GM04504 (cell line): ENCODE results near the gene PHF21A.
A peak's percentile ranks its signal among the peaks of the same experiment; 100 is the strongest.
"Not testable (repeated sequence)": the region's sequence is repeated elsewhere in the genome, so short reads cannot be mapped to it uniquely, and the experiment has no call there.

Source experiments
- DNase-seq: peaks from one replicate; pipeline ENCODE4 v3.0.0-alpha.2; 2012; ENCODE audit warnings: low read depth

Gene PHF21A

DNA sequence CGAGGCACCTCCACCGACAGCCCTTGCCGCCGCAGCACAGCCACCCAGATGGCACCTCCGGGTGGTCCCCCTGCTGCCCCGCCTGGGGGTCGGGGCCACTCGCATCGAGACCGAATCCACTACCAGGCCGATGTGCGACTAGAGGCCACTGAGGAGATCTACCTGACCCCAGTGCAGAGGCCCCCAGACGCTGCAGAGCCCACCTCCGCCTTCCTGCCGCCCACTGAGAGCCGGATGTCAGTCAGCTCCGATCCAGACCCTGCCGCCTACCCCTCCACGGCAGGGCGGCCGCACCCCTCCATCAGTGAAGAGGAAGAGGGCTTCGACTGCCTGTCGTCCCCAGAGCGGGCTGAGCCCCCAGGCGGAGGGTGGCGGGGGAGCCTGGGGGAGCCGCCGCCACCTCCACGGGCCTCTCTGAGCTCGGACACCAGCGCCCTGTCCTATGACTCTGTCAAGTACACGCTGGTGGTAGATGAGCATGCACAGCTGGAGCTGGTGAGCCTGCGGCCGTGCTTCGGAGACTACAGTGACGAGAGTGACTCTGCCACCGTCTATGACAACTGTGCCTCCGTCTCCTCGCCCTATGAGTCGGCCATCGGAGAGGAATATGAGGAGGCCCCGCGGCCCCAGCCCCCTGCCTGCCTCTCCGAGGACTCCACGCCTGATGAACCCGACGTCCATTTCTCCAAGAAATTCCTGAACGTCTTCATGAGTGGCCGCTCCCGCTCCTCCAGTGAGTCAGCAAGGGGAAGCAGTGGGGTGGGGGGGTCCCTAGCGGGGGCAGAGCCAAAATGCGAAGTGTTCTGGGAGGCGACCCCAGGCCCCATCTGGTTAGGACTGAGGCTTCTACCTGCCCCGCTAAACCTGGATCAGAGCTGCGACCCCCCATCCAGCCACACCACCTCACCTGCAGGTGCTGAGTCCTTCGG is 218.5 kb downstream of the PHF21A start:
- DNase-seq: no peak

DNA sequence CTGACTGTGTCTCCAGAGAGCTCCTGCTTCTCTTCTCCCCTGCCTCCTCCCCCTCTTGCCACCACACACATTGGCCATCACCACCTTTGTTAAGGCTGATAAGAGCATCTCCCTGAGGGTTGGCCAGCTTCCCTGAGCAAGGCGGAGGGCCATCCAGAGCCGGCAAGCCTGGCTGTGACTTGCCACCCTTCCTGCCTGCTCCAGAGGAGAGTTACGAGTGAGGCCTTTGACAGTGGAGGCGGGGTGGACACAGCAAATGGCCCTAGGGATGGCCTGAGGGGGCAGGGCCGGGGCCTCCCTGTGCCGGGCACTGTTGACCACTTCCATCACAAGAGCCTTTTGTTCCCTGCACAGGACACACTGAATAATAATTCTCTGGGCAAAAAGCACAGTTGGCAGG is 219.6 kb downstream of the PHF21A start:
- DNase-seq: no peak

DNA sequence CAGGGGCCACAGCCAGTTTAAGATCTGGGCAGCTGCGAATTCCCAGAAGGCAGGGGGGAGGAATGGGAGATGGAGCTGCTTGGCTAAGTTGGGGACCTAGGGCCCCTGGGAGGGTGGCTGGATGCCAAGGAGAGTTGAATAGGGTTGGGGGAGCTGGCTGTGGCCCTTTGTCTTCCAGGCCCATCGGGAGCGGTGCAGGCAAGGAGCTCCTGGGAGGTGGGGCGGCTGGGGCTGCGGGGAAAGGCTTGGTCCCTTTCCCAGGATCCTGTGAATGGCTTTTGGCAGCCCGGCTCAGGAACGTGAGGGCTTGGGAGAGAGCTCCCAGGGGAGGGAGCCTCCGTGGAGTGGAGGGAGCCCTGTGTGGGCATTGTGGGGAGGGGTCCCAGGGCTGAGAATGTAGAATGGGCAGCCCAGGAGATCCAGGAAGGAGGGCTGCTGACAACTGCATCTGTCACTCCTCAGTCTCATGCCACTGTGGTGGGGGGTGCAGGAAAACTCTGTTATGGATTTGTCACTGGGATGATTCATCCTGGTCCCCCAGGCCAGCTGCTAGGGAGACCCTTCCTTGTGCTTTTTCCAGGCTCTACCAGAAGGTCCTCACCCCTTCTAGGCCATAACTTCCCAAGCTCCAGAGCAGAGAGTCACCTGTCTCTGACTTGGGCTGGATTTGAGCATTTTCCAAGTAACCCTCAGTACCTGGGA is 220.2 kb downstream of the PHF21A start:
- no peak for DNase-seq

DNA sequence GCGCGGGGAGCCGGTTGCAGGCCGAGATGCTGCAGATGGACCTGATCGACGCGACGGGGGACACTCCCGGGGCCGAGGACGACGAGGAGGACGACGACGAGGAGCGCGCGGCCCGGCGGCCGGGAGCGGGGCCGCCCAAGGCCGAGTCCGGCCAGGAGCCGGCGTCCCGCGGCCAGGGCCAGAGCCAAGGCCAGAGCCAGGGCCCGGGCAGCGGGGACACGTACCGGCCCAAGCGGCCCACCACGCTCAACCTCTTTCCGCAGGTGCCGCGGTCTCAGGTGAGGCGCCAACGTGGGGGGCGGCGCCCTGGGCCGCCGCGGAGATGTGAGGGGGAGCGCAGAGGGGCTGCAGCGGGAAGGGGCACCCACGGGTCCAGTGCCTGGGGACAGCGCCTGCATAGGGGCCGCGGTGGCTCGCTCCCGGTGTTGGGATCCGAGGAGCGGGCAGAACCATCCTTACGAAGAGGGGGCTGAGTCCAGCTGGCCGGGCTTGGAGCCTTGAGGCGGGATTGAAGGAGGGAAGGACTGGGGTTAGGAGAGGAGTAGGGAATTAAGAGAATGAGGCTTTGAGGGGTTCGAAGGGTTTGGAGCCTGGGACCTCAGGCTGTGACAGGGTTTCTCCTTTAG is 221.0 kb downstream of the PHF21A start:
- DNase-seq: not testable (repeated sequence)

DNA sequence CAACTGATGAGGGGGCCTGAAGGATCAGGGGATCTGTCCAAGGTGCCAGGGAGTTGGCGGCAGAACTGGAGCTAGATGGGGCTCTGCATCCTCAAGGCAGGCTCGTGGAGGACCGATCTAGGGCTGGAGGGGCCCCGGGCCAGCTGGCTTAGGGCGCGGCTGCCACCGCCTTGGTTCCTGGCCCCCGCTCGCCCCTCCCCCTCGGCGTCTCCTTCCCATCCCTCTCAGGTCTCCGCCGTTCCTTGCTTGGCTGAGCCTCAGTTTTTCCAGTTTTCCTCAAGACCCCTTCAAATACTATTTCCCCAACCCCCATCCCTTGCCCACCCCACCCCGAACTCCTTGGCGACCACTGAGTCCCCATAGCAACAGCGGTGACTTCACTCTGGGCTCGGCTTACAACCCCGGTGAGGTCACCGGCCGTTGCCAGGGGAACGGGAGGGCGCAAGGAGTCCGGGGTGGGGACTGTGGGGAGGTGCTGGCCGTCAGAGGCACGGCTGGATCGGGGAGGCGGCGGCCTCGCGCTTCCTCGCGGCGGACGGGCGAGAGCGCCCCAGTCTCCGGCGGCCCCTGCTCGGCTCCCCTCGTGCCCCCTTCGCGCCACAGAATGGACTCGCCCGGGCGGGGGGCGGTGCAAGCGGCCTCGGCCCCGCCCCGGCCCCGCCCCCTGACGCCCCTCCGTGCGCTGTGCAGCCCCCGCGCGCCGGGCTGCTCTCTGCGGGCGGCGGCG is 221.6 kb downstream of the PHF21A start:
- DNase-seq: peak; percentile 70

DNA sequence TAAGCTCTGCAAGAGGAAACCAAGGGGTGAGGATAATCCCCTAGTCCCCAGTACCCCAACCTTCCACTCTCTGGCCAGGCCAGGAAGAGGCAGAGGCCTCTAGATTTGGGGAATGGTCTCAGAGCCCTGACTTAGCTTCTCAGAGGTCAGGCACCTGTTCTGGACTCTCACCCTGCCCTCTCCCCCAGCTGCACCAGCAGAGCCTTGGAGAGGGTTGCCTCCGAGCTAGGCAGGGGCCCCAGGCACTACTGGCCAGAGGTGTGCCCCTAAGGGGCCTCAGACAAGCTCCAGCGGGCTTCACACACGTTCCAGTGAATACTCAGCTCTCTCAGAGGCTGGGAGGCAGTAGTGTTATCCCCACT is 222.2 kb downstream of the PHF21A start:
- no peak for DNase-seq

DNA sequence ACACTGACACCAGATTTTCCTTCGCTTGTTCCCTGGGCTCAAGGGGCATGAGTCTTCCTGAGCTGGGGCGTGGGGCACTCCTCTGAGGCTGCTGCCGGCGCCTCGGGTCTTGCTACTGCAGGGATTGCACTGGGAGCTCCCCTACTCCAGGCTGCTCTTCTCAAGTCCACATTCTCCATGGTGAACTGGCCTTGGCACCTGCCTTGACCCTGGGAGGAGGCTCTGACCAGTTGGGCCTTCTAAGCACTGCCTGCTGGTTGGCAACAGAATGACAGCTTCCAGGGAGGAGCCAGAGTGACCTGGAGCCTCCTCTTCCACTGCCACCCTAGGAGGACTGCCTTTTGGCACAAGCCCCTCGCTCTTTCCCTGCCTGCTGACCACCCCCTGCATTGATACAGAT is 223.7 kb downstream of the PHF21A start:
- no peak for DNase-seq

DNA sequence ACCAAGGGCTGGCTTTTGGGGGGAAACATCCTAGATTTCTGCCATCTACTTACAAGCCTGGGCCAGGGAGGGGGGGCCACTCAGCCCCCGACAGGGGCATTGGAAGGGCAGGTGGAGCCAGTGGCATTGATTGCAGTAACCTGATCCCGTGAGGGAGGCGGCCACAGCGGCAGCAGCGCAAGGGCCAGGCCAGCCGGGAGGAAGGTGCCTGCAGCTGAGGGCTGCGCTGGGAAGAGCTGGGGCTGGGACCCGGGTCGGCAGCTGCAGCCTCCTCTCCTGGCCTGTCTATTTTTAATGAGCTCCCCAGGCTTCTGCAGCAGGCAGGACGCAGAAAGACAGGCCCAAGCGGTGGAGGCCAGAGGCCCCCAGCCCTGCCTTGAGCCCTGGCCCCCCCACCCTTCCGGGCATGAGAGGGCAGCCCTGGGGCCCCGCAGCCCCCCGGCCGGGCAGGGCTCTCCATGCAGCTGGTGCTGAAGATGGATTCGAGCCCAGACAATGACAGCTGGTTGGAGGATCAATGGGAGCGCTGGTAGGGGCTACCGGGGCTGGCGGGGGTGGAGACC is 224.8 kb downstream of the PHF21A start:
- no peak for DNase-seq

DNA sequence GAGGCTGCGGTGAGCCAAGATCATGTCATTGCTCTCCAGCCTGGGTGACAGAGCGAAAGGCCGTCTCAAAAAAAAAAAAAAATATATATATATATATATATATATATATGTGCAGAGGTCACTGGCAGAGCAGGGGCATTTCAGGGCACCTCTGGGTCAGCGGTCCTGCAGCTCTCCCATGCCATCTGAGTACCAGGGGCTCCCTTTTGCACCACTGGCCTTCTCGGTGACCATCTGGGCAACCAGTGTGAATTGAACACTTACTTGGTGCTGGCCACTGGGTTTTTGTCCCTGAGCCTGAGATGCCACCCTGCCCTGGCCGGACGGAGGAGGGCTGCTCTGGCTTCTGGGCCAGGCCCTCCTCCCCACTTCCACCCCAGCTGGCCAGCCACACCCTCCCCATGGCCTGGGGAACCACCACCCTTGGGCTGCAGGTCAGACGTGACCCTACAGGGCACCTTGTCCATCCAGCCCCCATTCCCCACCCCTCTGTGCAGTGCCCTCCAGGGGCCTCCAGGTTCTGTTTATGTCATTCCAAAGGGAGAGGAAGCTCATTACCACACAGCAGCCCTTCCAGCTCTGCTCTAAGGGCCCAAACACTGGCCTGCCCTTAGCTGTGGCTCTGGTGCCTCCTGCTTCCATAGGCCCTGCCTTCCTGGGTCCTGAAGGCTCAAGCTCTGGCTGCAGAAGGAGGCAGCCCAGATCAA is 225.5 kb downstream of the PHF21A start:
- DNase-seq: no peak

DNA sequence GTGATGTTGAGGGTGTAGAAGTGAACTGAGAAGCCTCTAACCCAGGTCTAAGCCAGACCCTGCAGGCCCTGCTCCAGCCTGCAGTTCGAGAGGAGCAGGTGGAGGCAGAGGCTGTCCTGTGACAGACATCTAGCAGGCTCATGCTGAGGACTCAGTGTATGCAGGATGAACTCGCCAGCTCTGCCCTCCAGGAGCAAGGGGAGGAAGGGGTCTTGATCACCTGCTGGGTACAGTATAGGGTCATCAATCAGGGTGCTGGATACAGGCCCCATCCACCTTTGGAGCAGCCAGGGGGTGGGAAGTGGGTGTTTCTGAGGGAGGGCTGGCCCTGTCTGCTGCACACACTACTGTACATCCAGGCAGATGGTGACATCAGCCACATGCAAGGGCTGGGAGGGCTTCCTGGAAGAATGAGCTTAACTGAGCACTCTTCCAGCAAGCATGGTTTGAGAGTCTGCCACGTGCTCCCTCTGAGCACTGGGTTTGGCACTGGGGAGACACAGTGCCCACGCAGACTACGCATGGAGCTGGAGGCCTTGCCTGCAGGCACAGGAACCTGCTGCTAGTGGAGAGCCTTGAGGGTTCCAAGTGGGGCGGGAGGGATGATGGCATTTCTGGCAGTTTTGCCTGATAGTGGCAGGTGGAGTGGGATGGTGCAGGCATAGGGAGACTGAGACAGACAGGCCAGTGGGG is 226.6 kb downstream of the PHF21A start:
- DNase-seq: no peak

DNA sequence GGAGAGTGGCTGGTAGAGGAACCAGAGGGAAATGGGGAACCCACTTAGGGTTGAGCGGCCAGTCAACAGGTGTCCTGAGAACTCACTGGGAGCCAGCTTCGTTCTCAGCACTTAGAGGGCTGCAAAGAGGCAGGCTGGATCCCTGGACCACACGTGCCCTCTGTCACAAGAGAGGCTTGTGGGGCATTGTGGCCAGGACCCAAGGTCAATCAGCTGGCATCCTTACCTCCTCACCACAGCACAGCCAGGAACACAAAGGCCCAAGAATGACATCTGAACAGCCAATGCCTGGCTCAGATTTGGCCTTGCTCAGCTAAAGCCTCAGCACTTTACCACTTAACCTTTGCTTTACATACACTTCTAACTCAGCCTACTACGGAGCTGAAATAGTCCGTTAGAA is 228.4 kb downstream of the PHF21A start:
- DNase-seq: no peak

DNA sequence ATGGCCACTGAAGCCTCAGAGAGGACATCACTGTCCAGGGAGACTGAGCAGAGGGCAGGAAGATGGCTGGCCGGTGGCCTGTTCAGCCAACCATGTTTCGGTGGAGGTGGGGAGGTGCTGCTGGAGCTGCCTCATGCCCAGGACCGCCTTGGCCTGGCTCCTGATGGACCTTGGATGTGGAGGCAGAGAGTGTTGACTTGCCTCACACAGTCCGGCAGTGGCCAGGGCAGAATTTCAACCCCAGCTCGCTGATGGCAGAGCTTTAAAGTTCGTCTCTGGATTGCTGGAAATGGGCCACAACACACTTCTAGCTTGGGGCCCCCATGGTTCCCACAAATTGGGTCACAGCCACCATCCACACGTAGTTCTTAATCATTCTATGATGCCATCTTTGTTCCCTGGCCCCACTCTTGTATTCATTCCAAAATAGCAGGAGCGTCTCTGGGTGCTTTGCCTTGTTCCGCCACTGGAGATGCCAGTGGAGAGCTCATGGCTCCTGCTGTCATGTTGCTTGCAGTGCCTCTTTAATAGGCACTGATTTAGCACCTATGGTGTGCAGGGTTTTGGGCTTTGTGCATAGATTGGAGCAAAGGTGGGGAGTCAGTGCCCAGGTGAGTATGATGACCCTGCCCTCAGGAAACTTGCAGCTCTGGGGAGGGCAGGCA is 230.2 kb downstream of the PHF21A start:
- DNase-seq: no peak

DNA sequence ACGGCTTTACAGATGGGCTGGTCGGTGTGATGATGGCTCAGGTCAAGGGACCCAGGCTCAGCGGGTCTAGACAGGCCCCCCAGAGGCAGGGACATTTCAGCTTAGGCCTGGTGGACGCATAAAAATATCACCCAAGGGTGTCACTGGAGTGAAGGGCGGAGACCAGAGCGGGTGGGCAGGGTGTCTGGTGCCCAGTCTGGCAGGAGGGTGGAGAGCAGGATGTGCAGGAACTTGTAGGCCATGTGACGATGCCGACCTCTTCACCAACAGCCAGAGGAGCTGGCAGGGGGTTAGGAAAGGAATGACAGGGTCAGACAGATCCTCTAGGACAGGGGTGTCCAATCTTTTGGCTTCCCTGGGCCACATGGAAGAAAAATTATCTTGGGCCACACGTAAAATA is 231.3 kb downstream of the PHF21A start:
- no peak for DNase-seq

DNA sequence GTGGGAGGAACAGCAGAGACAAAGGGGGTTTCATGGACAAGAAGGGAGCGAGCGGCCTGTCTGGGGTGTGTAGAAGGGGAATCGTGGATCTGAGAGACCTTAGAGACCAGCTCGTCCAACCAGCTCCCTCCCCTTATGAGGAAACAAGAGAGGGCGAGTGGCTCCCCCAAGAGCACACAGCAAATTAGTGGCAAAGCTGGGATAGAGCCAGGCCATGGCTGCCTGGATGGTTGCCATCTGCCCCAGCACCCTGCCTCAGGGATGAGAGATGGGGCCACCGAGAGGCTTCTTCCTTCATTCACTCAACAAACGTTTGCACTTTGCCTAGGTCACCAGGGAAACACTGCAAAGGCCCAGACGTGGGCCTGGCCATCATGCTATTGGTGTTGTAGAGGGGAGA is 231.7 kb downstream of the PHF21A start:
- no peak for DNase-seq

DNA sequence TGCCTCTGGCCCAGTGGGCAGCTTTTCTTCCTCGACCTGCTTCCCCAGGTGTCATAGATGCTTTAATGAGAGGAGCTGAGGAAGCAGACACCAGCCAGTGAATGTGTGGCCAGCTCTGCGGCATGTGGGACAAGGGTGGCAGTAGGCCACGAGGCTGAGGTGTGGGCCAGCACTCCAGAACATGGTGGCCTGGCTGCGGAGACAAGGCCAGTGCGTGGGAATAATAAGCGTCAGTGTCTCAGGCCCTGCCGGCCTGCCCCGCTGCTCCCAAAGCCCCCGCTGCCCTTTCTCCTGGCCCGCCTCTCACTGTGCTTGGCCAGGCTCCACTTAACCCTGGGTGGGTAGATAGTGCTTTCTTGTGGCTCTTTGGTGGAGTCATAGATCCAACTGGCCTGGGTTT is 233.7 kb downstream of the PHF21A start:
- DNase-seq: no peak

DNA sequence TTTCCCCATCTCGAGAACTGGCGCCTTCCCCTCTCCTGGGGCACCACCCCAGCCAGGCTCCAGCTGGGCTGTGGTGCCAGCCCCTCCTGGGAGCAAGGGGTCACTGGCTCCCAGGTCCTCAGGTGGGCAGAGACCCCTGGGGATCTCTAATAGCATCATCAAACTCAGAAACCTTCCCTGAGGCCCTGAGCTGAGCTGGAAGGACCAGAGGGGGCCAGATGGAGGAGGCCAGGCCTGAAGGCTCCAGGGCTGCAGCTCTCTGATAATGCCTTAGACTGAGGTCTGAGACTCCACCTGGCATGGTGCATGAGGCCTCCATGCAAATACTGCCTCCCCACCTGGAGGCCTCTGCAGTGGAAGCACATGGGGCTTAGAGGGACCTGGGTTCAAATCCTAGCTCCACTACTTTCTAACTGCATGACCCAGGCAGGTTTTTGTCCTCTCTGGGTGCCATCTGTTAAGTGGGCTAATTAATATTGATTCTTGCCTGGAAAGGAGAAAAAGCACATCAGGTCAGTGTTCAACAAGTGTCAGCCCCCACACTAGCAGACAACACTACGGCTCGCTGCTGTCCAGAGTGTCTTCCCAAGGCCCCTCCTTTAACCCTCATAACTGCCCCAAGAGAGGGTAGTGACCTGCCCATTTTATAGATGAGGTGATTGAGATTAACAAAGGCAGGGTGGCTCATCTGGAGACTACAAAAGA is 234.3 kb downstream of the PHF21A start:
- DNase-seq: no peak

DNA sequence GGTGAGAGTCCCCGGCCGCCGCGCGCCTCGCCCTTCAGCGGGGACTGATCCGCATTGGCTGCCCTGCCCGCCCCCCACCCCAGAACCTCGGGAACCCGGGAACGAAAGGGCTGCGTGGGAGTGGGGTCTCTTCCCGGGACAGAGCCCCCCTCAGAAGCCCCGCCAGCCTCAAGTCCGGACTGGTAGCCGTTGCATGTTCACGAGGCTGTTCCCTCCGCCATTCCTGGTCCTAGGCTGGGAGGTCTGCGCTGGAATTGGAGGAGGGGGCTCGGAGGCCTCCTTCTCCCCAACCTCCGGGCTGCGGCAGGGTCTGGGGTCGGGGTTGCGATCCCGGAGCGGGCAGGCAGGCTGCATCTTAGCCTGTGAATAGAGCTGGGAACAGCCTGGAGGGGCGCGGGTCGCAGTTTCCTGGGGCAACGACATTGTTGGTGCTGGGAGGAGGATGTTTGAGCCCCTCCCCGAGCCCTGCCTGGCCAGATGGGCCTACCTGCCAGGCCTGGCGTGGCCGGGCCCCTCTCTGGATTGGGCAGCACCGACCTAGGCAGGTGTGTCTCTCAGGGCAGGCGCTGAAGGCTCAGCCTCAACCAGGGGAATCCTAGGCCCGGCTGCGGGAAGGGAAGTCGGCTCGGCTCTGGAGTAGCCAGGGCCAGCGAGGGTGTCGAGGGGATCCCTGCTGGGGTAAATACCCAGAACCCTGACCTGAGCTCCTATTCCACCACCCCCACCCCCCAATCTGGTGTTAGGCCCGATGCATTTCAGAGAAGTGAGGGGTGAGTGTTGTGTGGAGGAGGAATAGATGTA is 235.1 kb downstream of the PHF21A start:
- DNase-seq: no peak

DNA sequence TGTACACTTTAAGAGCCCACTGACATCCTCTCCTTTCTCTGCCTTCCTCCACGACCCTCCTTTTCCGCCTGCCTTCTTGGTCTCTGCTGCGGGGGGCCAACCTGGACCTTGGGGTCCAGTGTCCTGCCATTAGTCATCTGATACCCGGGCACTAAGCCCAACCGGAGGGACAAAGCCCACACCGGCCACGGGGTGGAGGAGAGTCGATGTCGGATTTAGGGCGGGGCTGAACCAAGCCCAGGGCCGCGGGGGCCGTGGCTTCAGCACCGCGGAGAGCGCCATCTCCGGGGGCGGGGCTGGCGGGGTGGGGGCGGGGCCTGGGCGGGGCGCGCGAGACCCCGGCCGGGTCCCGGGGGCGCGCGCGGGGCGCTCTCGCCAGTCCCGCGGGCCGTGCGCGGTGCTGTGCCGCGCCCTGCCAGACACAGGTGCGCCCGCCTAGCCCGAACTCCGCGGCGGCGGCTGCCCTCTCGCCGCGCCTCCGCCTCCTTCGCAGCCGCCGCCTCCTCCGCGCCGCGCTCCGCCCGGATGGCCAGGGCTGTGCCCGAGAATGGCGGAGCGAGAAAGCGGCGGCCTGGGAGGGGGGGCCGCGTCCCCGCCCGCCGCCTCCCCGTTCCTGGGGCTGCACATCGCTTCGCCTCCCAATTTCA is 235.9 kb downstream of the PHF21A start, which contains the start of gene MAPK8IP1:
Gene MAPK8IP1 (plus strand): TSS at position 378 of the 647 bp plus-strand sequence. CDS start 170 bp downstream, at position 548.
- no peak for DNase-seq
